Inflammatory macrophage (primary cell): ENCODE measurements around the gene LONRF2.

Source experiments
- DNase-seq, 2 donors: peaks; one replicate each; pipeline ENCODE4 v3.0.0-alpha.2; 2020 to 2022

Gene LONRF2

GRCh38 chr2:100274566-100275199, 47.6 kb downstream of the LONRF2 start:
- DNase-seq = no peak

DNA sequence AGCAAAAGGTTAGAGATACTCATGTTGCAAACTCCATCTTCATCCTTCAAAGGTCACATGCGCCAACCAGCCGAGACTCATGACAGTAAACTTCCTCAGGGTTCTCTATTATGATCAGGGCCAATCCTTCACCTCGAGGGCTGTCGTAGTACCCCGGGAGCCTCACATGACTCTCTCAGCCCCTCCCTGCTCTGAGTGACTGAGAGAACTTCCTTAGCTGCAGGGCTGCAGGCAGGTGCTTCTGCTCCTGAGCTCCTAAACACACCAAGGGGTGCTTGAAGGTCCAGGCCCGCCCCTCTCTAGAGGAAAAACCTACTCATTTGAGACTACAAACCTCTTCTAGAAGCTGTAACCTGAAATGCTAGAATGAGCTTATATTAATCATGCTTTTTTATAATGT, 48.2 kb downstream of the LONRF2 start:
- peak in 1 of 2 donors; percentile 23 for DNase-seq

DNA sequence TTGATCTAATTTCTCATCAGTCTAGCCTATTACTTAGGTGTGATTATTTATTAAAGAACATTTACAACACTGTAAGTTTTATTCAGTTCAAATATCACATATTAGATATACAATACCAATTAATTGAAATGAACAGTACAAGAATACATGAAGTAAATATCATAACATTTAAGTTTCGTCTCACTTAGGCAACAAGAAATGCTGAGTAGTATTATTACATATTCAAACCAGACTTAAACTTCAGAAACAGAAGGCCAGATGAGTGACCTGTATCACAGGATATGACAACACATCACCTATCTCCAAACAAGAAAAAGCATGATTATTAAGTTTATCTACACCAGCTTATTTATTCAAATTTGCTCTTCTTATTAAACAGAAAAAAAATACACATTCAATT, 48.9 kb downstream of the LONRF2 start:
- no peak for DNase-seq

GRCh38 chr2:100272841-100273329, 49.4 kb downstream of the LONRF2 start:
- DNase-seq = no peak

GRCh38 chr2:100271210-100271609, 51.1 kb downstream of the LONRF2 start:
- DNase-seq = no peak

DNA sequence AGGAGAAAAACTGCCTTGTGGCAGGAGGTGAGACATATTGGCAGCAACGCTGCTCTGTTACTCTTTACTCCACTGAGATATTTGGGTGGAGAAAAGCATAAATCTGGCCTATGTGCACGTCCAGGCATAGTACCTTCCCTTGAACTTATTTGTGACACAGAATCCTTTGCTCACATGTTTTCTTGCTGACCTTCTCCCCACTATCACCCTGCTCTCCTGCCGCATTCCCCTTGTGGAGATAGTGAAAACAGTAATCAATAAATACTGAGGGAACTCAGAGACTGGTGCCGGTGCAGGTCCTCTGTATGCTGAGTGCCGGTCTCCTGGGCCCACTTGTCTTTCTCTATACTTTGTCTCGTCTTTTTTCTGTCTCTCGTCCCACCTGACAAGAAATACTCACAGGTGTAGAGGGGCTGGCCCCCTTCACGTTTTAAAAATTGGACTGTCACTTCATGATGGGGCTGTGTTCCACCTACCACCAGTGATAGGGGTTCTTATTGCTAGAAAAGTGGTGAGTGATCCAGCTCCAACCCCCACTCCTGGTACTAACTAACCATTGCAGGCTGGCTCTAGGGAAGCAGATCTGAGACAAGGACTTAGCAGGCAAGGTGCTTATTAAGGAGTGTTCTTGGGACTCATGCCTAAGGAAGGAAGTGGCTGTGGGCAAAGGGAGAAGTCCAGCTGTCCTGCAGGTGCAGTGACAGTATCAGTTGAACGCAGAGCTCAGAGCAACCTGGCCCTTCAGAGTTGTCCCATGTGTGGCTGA, 51.7 kb downstream of the LONRF2 start:
- DNase-seq = no peak

DNA sequence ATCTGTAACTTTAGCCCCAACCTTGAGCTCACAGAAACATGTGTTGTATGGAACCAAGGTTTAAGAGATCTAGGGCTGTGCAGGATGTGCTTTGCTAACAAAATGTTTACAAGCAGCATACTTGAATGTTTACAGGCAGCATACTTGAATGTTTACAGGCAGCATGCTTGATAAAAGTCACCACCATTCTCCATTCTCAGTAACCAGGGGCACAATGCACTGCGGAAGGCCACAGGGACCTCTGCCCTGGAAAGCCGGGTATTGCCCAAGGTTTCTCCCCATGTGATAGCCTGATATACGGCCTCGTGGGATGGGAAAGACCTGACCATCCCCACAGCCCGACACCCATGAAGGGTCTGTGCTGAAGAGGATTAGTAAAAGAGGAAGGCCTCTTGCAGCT, 52.4 kb downstream of the LONRF2 start:
- DNase-seq = no peak

- DNase-seq = no peak
These were observed 53.3 kb downstream of the LONRF2 start for GRCh38 chr2:100268986-100269385.

- DNase-seq = no peak
These were observed 54.5 kb downstream of the LONRF2 start for GRCh38 chr2:100267751-100268150.

GRCh38 chr2:100266126-100266525, 56.2 kb downstream of the LONRF2 start:
- DNase-seq = no peak

GRCh38 chr2:100265226-100265625, 57.1 kb downstream of the LONRF2 start:
- DNase-seq = no peak

DNA sequence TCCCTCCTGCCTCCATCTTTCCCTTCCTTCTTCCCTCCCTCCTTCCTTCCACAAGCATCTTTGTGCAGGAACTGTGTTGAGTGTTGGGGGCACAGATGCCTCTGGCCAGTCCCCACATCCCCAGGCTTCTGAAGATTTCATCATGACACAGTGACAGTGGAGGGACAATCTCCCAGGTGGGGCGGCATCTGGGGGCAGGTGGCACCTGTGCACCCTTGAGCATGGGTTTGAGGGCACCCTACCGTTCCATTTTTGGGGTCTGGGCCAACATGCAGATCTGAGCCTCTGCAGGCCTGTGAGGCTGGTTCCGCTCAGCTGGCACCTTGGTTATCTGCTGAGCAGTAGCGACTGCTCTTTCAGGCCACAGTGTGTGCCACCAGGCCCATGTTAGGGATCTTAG, 57.6 kb downstream of the LONRF2 start:
- no peak for DNase-seq

DNA sequence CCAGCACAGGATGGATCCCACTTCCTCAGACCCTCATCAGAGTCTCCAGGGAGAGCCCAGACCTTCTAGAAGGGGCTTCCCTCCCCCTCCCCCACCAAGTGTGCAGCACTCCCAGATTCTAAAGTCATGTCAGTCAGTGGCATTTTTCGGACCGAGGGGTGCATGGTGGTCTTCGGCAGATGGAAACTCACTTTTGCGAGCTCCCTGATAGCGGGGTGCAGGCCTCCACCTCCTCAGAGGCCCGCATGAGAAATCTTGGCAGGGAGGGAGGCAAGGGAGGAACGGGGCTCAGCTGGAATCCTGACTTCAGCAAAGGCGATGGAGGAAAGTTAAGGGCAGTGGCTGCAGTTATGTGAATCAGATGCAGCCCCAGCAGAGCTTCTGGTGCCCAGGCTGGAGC, 58.2 kb downstream of the LONRF2 start:
- DNase-seq = no peak

DNA sequence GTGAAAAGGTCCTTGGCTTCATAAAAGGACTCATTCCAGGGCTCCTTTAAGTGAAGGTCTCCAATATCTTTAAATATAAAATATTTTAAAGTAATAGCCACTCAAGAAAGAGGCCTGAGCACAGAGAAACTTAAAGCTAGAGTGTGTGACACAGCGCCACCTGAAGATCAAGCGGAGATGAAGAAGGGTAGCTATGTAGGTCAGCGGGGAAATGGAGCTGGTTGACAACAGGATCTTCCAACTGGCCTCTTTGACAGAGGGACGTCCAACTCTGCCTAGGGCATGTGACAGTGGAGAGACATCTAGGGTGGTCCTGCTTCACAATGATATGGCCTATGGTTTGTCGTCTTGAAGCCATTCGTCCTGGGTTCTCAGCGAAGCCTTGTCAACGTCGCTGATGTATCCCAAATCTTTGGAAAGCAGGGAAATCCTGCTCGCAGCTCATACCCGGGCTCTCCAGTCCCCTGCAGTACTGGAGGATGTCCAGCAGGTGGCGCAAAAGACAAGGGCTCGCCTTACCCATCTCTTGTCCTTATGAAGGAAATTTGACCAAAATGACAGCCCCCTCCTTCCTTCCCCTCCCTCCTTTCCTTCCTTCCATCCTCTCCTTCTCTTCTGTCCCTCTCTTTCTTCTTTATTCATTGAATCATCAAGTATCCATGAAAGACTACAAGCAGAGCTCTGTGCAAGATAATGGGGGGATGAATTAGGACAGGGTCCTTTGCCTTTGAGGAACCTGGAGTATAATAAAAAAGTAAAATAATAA, 59.6 kb downstream of the LONRF2 start:
- peak; percentile 52 to 61 for DNase-seq

DNA sequence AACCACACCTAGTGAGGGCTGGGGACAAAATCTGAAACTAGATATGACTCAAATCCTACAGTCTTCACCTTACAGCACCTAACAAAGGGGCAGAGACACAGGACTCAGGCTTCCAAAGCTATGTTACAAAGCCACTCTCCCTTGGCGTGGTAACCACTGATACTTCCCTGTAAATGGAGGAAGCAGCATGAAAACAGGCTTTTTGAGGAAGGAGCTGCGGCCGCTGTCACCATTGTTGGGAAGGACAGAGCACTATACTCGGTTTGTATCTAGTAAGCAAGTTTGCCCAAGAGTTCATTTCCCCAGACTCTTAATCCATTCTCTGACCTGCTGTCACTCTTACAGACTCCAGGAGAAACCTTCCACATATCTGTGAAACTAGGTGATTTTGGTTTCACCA, 60.3 kb downstream of the LONRF2 start:
- peak; percentile 84 to 89 for DNase-seq

DNA sequence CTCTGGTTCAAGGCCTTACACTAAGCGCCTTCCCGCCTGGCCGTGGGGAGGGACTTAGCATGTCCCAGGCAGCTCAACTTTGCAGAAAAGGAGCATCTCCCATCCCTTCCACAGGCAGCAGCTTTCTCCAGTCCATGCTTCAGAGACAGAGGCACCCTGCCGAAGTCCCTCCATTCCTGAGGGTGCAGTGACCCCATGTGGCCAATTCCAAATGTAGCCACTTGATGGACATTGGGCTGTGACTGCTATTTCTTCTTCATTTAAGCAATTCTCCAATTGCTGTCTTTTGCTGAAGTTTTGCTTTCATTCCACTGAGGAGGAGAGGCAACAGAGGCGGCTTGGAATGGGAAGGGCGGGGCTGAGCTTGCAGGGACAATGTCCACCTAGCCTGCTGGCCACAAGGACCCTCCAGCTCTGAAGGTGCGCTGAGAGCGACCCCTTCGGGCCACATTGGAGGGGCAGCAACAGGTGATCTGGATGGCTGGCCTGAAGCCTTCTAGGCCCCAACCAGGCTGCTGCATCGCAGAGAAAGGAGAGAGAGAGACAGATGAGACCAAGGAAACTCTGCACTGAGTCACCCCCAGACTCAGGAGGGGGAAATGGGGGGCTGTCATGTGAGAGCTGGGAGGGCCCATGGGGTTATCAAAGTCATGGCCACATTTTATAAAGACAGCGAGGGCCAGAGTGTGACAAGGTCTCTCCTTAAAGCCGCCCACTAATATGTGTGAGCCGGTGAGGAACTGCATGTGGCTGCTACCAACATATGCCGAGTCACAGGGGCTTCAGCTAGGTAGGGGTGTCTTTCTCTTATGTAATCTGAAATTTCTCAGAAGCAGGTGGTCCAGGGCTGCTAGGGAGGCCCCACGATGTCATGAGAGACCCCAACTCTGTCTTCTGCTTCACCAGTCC, 61.3 kb downstream of the LONRF2 start:
- DNase-seq = peak; percentile 54 to 76

- no peak for DNase-seq
These were observed 63.2 kb downstream of the LONRF2 start for GRCh38 chr2:100259106-100259505.

DNA sequence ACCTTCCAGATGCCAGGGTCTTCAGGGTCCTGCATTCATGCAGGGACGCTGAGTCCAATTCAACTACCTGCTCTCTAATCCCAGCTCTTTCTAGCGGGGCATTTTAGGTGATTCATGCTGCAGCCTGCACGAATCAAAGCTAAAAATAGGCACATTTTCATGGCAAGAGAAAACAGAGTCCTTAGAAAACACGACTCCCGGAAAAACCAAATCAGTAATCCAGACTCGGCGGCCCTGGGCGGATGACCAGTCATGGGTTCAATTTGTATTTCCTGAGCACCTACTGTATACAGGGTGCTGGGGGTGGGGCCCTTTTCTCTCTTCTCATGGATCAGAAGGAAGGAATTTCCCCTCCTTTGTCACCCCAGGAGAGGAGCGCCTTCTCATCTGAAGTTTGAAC, 64.4 kb downstream of the LONRF2 start:
- DNase-seq = no peak

GRCh38 chr2:100256849-100257248, 65.5 kb downstream of the LONRF2 start:
- DNase-seq = no peak

GRCh38 chr2:100256416-100256815, 65.9 kb downstream of the LONRF2 start:
- no peak for DNase-seq

- DNase-seq = no peak
These were observed 67.6 kb downstream of the LONRF2 start for GRCh38 chr2:100254646-100255210.

- no peak for DNase-seq
These were observed 68.5 kb downstream of the LONRF2 start for GRCh38 chr2:100253786-100254185.
